LNCAP (cell line): ENCODE results near the gene IL19.

ENCODE experiments used
- CTCF ChIP-seq: fragments of 450-650 bp; IDR thresholded peaks from 2 replicates; pipeline ENCODE4 v1.5.1; 2017; ENCODE audit warnings: mild to moderate bottlenecking

IL19 gene

GRCh38 chr1:206866062-206866461 is 95.5 kb downstream of the IL19 start:
- TF ChIP-seq CTCF: no peak

- TF ChIP-seq CTCF: no peak
Measured at GRCh38 chr1:206867239-206867638, 96.7 kb downstream of the IL19 start.

- no peak for TF ChIP-seq CTCF
Measured at GRCh38 chr1:206867716-206868115, 97.1 kb downstream of the IL19 start.

- TF ChIP-seq CTCF: no peak
Measured at GRCh38 chr1:206868264-206868663, 97.7 kb downstream of the IL19 start.

GRCh38 chr1:206872139-206872538 is 101.6 kb downstream of the IL19 start:
- no peak for TF ChIP-seq CTCF

GRCh38 chr1:206873603-206874188 is 103.1 kb downstream of the IL19 start:
- TF ChIP-seq CTCF: no peak

- TF ChIP-seq CTCF: no peak
Measured at GRCh38 chr1:206875752-206876377, 105.3 kb downstream of the IL19 start.

GRCh38 chr1:206878456-206878855 is 107.9 kb downstream of the IL19 start:
- no peak; the same call in 1 of the 2 replicates for TF ChIP-seq CTCF
